Nephron progenitor cell (in vitro differentiated cells): ENCODE measurements around the gene PDHB.

Experiments
- DNase-seq: peaks from one replicate; pipeline ENCODE4 v3.0.0; 2021
- H3K27ac Mint-ChIP-seq: 2 replicates; pipeline ENCODE4 v1.8.0; 2021; ENCODE audit warnings: mild to moderate bottlenecking, moderate library complexity, mixed read lengths
- H3K27me3 Mint-ChIP-seq: 2 replicates; pipeline ENCODE4 v1.8.0; 2021; ENCODE audit warnings: mild to moderate bottlenecking, low read depth, mixed read lengths; ENCODE audit not compliant: poor library complexity
- H3K36me3 Mint-ChIP-seq: 2 replicates; pipeline ENCODE4 v1.8.0; 2021; ENCODE audit warnings: low read depth, mixed read lengths
- H3K4me1 Mint-ChIP-seq: 2 replicates; pipeline ENCODE4 v1.8.0; 2021; ENCODE audit warnings: mixed read lengths
- H3K4me3 Mint-ChIP-seq: 2 replicates; pipeline ENCODE4 v1.8.0; 2021; ENCODE audit warnings: mild to moderate bottlenecking, moderate library complexity, mixed read lengths
- H3K9me3 Mint-ChIP-seq: 2 replicates; pipeline ENCODE4 v1.8.0; 2021; ENCODE audit warnings: mild to moderate bottlenecking, moderate library complexity, mixed read lengths
- CTCF ChIP-seq: fragments of 200-600 bp; sonication (generic); IDR thresholded peaks from 2 replicates; pipeline ENCODE4 v1.5.0; 2021; ENCODE audit warnings: antibody characterized with exemption

PDHB gene

GRCh38 chr3:58414538-58415197, 19.0 kb downstream of the PDHB start:
- Mint-ChIP-seq H3K9me3 (no peaks in the 10 kb centered on the region), H3K27ac (no peak overlapping the region), H3K36me3 (peaks cover 4% of the 10 kb centered on the region), H3K4me3 (no peak overlapping the region), H3K4me1 (peaks cover 49% of the 10 kb centered on the region), H3K27me3 (peaks cover 5% of the 10 kb centered on the region)
- peak; percentile 34 for DNase-seq
- TF ChIP-seq CTCF, result peak; percentile 62

- no peak for TF ChIP-seq CTCF
- Mint-ChIP-seq H3K4me1 (peaks cover 44% of the 10 kb centered on the region), H3K27ac (peak overlapping the region; percentile 62), H3K36me3 (peaks cover 16% of the 10 kb centered on the region), H3K27me3 (peaks cover 5% of the 10 kb centered on the region), H3K9me3 (peaks cover 3% of the 10 kb centered on the region), H3K4me3 (no peak overlapping the region)
- DNase-seq, result no peak
These were observed 21.5 kb downstream of the PDHB start for GRCh38 chr3:58411851-58412830.

- Mint-ChIP-seq H3K4me3 (no peak overlapping the region), H3K36me3 (peaks cover 23% of the 10 kb centered on the region), H3K9me3 (peaks cover 3% of the 10 kb centered on the region), H3K4me1 (peaks cover 46% of the 10 kb centered on the region), H3K27ac (peak overlapping the region; percentile 71), H3K27me3 (peaks cover 5% of the 10 kb centered on the region)
- no peak for TF ChIP-seq CTCF
- DNase-seq, result no peak
These were observed 22.6 kb downstream of the PDHB start for GRCh38 chr3:58411036-58411435.

- H3K36me3 Mint-ChIP-seq, result peaks cover 23% of the 10 kb centered on the region
- no peak overlapping the region for H3K4me3 Mint-ChIP-seq
- DNase-seq, result no peak
- no peak for TF ChIP-seq CTCF
- H3K27me3 Mint-ChIP-seq, result peaks cover 5% of the 10 kb centered on the region
- H3K4me1 Mint-ChIP-seq, result peaks cover 34% of the 10 kb centered on the region
- peaks cover 3% of the 10 kb centered on the region for H3K9me3 Mint-ChIP-seq
- peak overlapping the region; percentile 20 for H3K27ac Mint-ChIP-seq
These were observed 24.0 kb downstream of the PDHB start for GRCh38 chr3:58409663-58410062.

GRCh38 chr3:58408906-58409305, 24.7 kb downstream of the PDHB start:
- Mint-ChIP-seq H3K4me1 (peaks cover 27% of the 10 kb centered on the region), H3K36me3 (peaks cover 23% of the 10 kb centered on the region), H3K4me3 (no peak overlapping the region), H3K9me3 (peaks cover 3% of the 10 kb centered on the region), H3K27ac (no peak overlapping the region), H3K27me3 (peaks cover 4% of the 10 kb centered on the region)
- no peak for DNase-seq
- TF ChIP-seq CTCF, result no peak
